K562 (cell line): ENCODE results near the gene CLHC1. TPM values are rescaled to one million over a fixed set of nuclear protein-coding genes. Genes with fewer than 3 reads are reported as not detected.

ENCODE experiments used
- BRD4 ChIP-seq: fragments of 200-600 bp; sonication (generic); IDR thresholded peaks from 2 replicates; pipeline ENCODE4 v1.6.1; 2017; ENCODE audit warnings: inconsistent platforms
- CHD1 ChIP-seq: fragments of 200-600 bp; sonication (generic); IDR thresholded peaks from one replicate; pipeline ENCODE4 v1.6.1; 2012; ENCODE audit warnings: mild to moderate bottlenecking, moderate library complexity, low read length, inconsistent platforms
- CREB1 ChIP-seq, 2 experiments: sonication (generic) in 1 of 2; formaldehyde crosslinking in 1 of 2; IDR thresholded peaks; 2 replicates each; pipeline versions ENCODE4 v1.6.1 to v1.8.0; 2012 to 2022; ENCODE audit warnings: inconsistent platforms in 1 of 2, mild to moderate bottlenecking in 1 of 2, missing genetic modification reagents in 1 of 2, moderate library complexity in 1 of 2
- FOXA3 ChIP-seq, 2 experiments: fragments of 450-650 bp in 1 of 2; sonication (generic) in 1 of 2; formaldehyde crosslinking; IDR thresholded peaks in 1 of 2; conservative IDR thresholded peaks in 1 of 2; 2 replicates each; pipeline versions ENCODE4 v1.4.0 to v1.8.0; 2020 to 2022; ENCODE audit warnings: mild to moderate bottlenecking in 2 of 2, missing genetic modification reagents in 1 of 2
- FOXP1 ChIP-seq: sonication (generic); formaldehyde crosslinking; IDR thresholded peaks from 2 replicates; pipeline ENCODE4 v1.8.0; 2022; ENCODE audit warnings: mild to moderate bottlenecking, missing genetic modification reagents
- KLF10 ChIP-seq: fragments of 250-450 bp; sonication (Bioruptor Pico); IDR thresholded peaks from 2 replicates; pipeline ENCODE4 v1.6.1; 2021; ENCODE audit warnings: matching md5 sums
- MYC ChIP-seq, 2 experiments: fragments of 250-450 bp in 1 of 2; sonication (Bioruptor Pico) in 1 of 2; IDR thresholded peaks; 2 replicates each; pipeline versions ENCODE4 v1.5.1 to v1.6.1; 2012 to 2021; ENCODE audit warnings: low read depth in 2 of 2, borderline replicate concordance in 1 of 2, improper control_type of control experiment in 1 of 2, low read length in 1 of 2, mild to moderate bottlenecking in 1 of 2, moderate library complexity in 1 of 2
- PTBP1 ChIP-seq: fragments of 200-400 bp; formaldehyde crosslinking; IDR thresholded peaks from 2 replicates; pipeline ENCODE4 v1.6.1; 2017; ENCODE audit warnings: low read depth, low read length
- PTRF ChIP-seq: fragments of 450-650 bp; IDR thresholded peaks from 2 replicates; pipeline ENCODE4 v1.6.1; 2016; ENCODE audit warnings: mild to moderate bottlenecking, missing genetic modification characterization, missing compliant biosample characterization
- RAD21 ChIP-seq, 2 experiments: fragments of 250-450 bp in 1 of 2; fragments of 450-650 bp in 1 of 2; sonication (Bioruptor Pico) in 1 of 2; formaldehyde crosslinking in 1 of 2; IDR thresholded peaks in 1 of 2; conservative IDR thresholded peaks in 1 of 2; 2 replicates each; pipeline versions ENCODE4 v1.4.0 to v1.8.0; 2020 to 2022; ENCODE audit warnings: mild to moderate bottlenecking in 2 of 2, moderate library complexity in 1 of 2
- RFX1 ChIP-seq: fragments of 450-650 bp; IDR thresholded peaks from 2 replicates; pipeline ENCODE4 v1.6.1; 2016; ENCODE audit warnings: mild to moderate bottlenecking, moderate library complexity
- TEAD2 ChIP-seq: fragments of 450-650 bp; IDR thresholded peaks from 2 replicates; pipeline ENCODE4 v1.6.1; 2016; ENCODE audit warnings: missing genetic modification characterization, control low read depth, missing compliant biosample characterization
- TOE1 ChIP-seq, 2 experiments: fragments of 450-650 bp in 1 of 2; sonication (generic) in 1 of 2; formaldehyde crosslinking in 1 of 2; IDR thresholded peaks; 2 replicates each; pipeline versions ENCODE4 v1.7.1 to v1.8.0; 2016 to 2022; ENCODE audit warnings: borderline replicate concordance in 2 of 2, mild to moderate bottlenecking in 2 of 2, antibody characterized with exemption in 1 of 2, inconsistent platforms in 1 of 2, low read depth in 1 of 2, missing genetic modification reagents in 1 of 2, moderate library complexity in 1 of 2
- ZC3H4 ChIP-seq: sonication (generic); formaldehyde crosslinking; IDR thresholded peaks from 2 replicates; pipeline ENCODE4 v1.9.0; 2021; ENCODE audit warnings: missing genetic modification reagents, borderline replicate concordance
- ZNF217 ChIP-seq: sonication (generic); formaldehyde crosslinking; IDR thresholded peaks from 2 replicates; pipeline ENCODE4 v1.8.0; 2022; ENCODE audit warnings: mild to moderate bottlenecking, missing genetic modification reagents
- ZNF436 ChIP-seq: fragments of 250-450, 450-650 bp; sonication (Bioruptor Pico); formaldehyde crosslinking; IDR thresholded peaks from 2 replicates; pipeline ENCODE4 v1.7.0; 2020; ENCODE audit warnings: mild to moderate bottlenecking
- ZNF780A ChIP-seq: fragments of 250-450 bp; sonication (Bioruptor Pico); IDR thresholded peaks from 2 replicates; pipeline ENCODE4 v1.5.0; 2021; ENCODE audit warnings: mild to moderate bottlenecking
- polyA plus RNA-seq, 8 experiments: library from polyadenylated mRNA; depleted of rRNA in 4 of 8; stranded (reverse) in 5 of 8; unstranded in 3 of 8; fragments of >200 nt; fragmentation: Nextera tagmentation in 2 of 8; fragmentation: Illumina TruSeq in 1 of 8; extraction: Ambion mirVana in 2 of 8; extraction: Trizol in 1 of 8; gene quantifications; 2 replicates each; pipeline versions ENCODE4 v1.2.1 to v1.2.3, GENCODE V29; 2011 to 2014; ENCODE audit warnings: inconsistent platforms in 1 of 8, missing spikeins in 1 of 8
- total RNA-seq, 7 experiments: library from RNA; depleted of rRNA in 6 of 7; stranded (reverse); fragments of >200 nt in 6 of 7; fragmentation: Illumina TruSeq in 2 of 7; extraction: Trizol in 2 of 7; gene quantifications; 2 replicates each; pipeline versions ENCODE4 v1.2.1 to v1.2.3, GENCODE V29; 2011 to 2021; ENCODE audit warnings: low replicate concordance in 1 of 7
- TF ChIP-seq, protein P1 (sequence below), 2 experiments: fragments of 450-650 bp in 1 of 2; IDR thresholded peaks; 2 replicates each; pipeline ENCODE4 v1.6.1; 2011 to 2017; ENCODE audit warnings: low read depth in 2 of 2, antibody characterized with exemption in 1 of 2, borderline replicate concordance in 1 of 2, low read length in 1 of 2, mild to moderate bottlenecking in 1 of 2, mixed read lengths in 1 of 2; ENCODE audit not compliant: control insufficient read depth in 1 of 2
- TF ChIP-seq, protein P2 (sequence below): sonication (generic); formaldehyde crosslinking; IDR thresholded peaks from 2 replicates; pipeline ENCODE4 v1.8.0; 2022; ENCODE audit warnings: mild to moderate bottlenecking, low read depth, missing genetic modification reagents
- TF ChIP-seq, protein P3 (sequence below), 2 experiments: fragments of 250-450 bp in 1 of 2; fragments of 450-650 bp in 1 of 2; sonication (Bioruptor Pico) in 1 of 2; IDR thresholded peaks; 2 replicates each; pipeline versions ENCODE4 v1.6.1 to v1.8.0; 2016 to 2021; ENCODE audit warnings: mild to moderate bottlenecking in 2 of 2, moderate library complexity in 2 of 2, missing compliant biosample characterization in 1 of 2, missing genetic modification characterization in 1 of 2

The CLHC1 gene
- total and polyA plus RNA-seq, 9 of the 15 experiments (the other 6 are each of a cell fraction or from before 2014, with no cell fraction given): 3.7 to 14.3 (median 8.6) TPM

DNA sequence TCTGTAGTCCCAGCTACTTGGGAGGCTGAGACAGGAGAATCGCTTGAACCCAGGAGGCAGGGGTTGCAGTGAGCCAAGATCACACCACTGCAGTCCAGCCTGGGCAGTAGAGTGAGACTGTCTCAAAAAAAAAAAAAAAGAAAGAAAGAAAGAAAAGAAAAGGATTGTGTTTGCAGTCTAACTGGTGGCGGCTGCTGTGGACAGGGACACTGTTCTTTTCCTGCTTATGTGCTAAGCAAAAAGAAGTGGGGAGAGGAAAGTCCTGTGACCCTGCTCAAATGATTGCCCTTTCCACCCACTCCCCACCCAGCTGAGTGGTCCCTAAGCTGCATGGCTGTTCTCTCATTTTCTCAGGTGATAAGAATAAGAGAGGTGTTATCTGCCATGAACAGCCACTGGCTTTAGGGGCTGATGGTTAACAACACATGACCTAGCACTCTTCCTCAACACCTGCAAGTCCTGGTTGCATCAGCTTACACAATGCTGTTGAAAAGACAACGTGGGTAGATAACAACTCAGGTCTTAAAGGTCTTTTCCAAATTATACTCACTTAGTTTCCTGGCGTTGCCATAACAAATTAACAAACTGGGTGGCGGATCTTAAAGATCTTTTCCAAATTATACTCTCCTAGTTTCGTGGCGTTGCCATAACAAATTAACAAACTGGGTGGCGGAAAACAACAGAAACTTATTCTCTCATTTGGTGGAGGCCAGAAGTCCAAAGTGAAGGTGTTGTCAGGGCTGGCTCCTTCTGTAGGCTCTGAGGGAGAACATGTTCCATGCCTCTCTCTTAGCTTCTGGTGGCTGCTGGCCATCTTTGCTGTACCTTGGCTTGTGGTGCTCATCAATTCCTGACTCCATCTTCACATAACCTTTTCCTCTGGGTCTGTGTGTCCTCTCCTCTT is 91.5 kb downstream of the CLHC1 start (continued):
- TF ChIP-seq, protein P1, sequence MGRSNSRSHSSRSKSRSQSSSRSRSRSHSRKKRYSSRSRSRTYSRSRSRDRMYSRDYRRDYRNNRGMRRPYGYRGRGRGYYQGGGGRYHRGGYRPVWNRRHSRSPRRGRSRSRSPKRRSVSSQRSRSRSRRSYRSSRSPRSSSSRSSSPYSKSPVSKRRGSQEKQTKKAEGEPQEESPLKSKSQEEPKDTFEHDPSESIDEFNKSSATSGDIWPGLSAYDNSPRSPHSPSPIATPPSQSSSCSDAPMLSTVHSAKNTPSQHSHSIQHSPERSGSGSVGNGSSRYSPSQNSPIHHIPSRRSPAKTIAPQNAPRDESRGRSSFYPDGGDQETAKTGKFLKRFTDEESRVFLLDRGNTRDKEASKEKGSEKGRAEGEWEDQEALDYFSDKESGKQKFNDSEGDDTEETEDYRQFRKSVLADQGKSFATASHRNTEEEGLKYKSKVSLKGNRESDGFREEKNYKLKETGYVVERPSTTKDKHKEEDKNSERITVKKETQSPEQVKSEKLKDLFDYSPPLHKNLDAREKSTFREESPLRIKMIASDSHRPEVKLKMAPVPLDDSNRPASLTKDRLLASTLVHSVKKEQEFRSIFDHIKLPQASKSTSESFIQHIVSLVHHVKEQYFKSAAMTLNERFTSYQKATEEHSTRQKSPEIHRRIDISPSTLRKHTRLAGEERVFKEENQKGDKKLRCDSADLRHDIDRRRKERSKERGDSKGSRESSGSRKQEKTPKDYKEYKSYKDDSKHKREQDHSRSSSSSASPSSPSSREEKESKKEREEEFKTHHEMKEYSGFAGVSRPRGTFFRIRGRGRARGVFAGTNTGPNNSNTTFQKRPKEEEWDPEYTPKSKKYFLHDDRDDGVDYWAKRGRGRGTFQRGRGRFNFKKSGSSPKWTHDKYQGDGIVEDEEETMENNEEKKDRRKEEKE (IDR thresholded peaks at IDR 0.05; ENCODE audit: borderline replicate concordance in 1 of 2, control insufficient read depth in 1 of 2, low read depth in 2 of 2, low read length in 1 of 2): peak in 1 of 2 experiments; percentile 72; a peak in 1 of 4 replicates
- TF ChIP-seq TEAD2 (tag) (0 out of 2 replicates have a peak, but pooled peaks have one; percentile 65), ZNF780A (CRISPR knock-in tag) (no peak), BRD4 (no peak), ZNF217 (no peak), PTBP1 (0 out of 2 replicates have a peak, but pooled peaks have one; percentile 43), KLF10 (CRISPR knock-in tag) (no peak), ZNF436 (no peak), RAD21 (CRISPR knock-in tag; conservative IDR thresholded peaks at IDR 0.05 in 1 of 2, IDR thresholded peaks at IDR 0.05 in 1 of 2) (peak; percentile 21 to 50; a peak in 2 of 4 replicates), RFX1 (peak; percentile 88), CREB1 (IDR thresholded peaks at IDR 0.05) (peak; percentile 82), CREB1 (CRISPR knock-in tag; IDR thresholded peaks at IDR 0.05) (peak; percentile 61), FOXA3 (CRISPR knock-in tag; conservative IDR thresholded peaks at IDR 0.05 in 1 of 2, IDR thresholded peaks at IDR 0.05 in 1 of 2) (0 out of 4 replicates have a peak, but pooled peaks of 1 of the 2 experiments have one; percentile 51), FOXP1 (CRISPR knock-in tag) (no peak; the same call in 1 of the 2 replicates), CHD1 (no peak), ZC3H4 (CRISPR knock-in tag) (no peak), MYC (IDR thresholded peaks at IDR 0.05; ENCODE audit: low read depth, low read length) (peak; percentile 99), MYC (CRISPR knock-in tag; IDR thresholded peaks at IDR 0.05; ENCODE audit: borderline replicate concordance, low read depth) (no peak), TOE1 (IDR thresholded peaks at IDR 0.05; ENCODE audit: borderline replicate concordance) (peak; percentile 89), TOE1 (CRISPR knock-in tag; IDR thresholded peaks at IDR 0.05; ENCODE audit: borderline replicate concordance, low read depth) (no peak), PTRF (tag) (peak; percentile 13; the same call in 1 of the 2 replicates)
- TF ChIP-seq, protein P2, sequence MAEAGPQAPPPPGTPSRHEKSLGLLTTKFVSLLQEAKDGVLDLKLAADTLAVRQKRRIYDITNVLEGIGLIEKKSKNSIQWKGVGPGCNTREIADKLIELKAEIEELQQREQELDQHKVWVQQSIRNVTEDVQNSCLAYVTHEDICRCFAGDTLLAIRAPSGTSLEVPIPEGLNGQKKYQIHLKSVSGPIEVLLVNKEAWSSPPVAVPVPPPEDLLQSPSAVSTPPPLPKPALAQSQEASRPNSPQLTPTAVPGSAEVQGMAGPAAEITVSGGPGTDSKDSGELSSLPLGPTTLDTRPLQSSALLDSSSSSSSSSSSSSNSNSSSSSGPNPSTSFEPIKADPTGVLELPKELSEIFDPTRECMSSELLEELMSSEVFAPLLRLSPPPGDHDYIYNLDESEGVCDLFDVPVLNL: no peak
- TF ChIP-seq, protein P3, sequence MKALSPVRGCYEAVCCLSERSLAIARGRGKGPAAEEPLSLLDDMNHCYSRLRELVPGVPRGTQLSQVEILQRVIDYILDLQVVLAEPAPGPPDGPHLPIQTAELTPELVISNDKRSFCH (CRISPR knock-in tag; IDR thresholded peaks at IDR 0.05): no peak
- TF ChIP-seq, protein P3 (tag; IDR thresholded peaks at IDR 0.05): peak; percentile 98
